Neural cell (in vitro differentiated cells): ENCODE measurements around the gene LPP. TPM values are rescaled to one million over a fixed set of nuclear protein-coding genes. Genes with fewer than 3 reads are reported as not detected.

Source experiments
- H2AFZ ChIP-seq: fragments of 200-600, 300-800 bp; sonication (generic), shearing (Covaris generic); 2 replicates; pipeline ENCODE4 v1.6.0; 2014; ENCODE audit warnings: low read depth, mild to moderate bottlenecking, antibody characterized with exemption, low read length, moderate library complexity
- H3F3A ChIP-seq: fragments of 200-600 bp; shearing (Covaris generic); 2 replicates; pipeline ENCODE4 v1.6.1; 2016; ENCODE audit warnings: mild to moderate bottlenecking, moderate library complexity, mixed read lengths, antibody characterized with exemption, low read length; ENCODE audit not compliant: insufficient read depth, poor library complexity, severe bottlenecking
- H3K27ac ChIP-seq: fragments of 200-600, 300-800 bp; sonication (generic), shearing (Covaris generic); 2 replicates; pipeline ENCODE4 v1.5.1; 2014; ENCODE audit warnings: mild to moderate bottlenecking, low read length, moderate library complexity
- H3K27me3 ChIP-seq: fragments of 300-800, 200-600 bp; sonication (generic), shearing (Covaris generic); 2 replicates; pipeline ENCODE4 v1.6.0; 2014; ENCODE audit warnings: mild to moderate bottlenecking, low read depth, low read length, moderate library complexity; ENCODE audit not compliant: insufficient read depth
- H3K36me3 ChIP-seq: fragments of 300-800, 200-600 bp; sonication (generic), shearing (Covaris generic); 2 replicates; pipeline ENCODE4 v1.5.1; 2014; ENCODE audit warnings: mild to moderate bottlenecking, antibody characterized with exemption, low read length, moderate library complexity; ENCODE audit not compliant: insufficient read depth
- H3K4me2 ChIP-seq: fragments of 300-800, 200-600 bp; sonication (generic), shearing (Covaris generic); 2 replicates; pipeline ENCODE4 v1.6.0; 2014; ENCODE audit warnings: mild to moderate bottlenecking, low read length
- H3K4me3 ChIP-seq: fragments of 300-800, 200-600 bp; sonication (generic), shearing (Covaris generic); 2 replicates; pipeline ENCODE4 v1.5.1; 2014; ENCODE audit warnings: mild to moderate bottlenecking, low read length, moderate library complexity
- H3K79me2 ChIP-seq: fragments of 200-600 bp; shearing (Covaris generic); replicated peaks from 2 replicates; pipeline ENCODE4 v1.6.0; 2014; ENCODE audit warnings: mild to moderate bottlenecking, low read length, moderate library complexity; ENCODE audit not compliant: insufficient read depth
- H3K9ac ChIP-seq: fragments of 300-800, 200-600 bp; sonication (generic), shearing (Covaris generic); 2 replicates; pipeline ENCODE4 v1.6.1; 2016; ENCODE audit warnings: mild to moderate bottlenecking, low read length, mixed read lengths
- H3K9me2 ChIP-seq: fragments of 200-600 bp; shearing (Covaris generic); 2 replicates; pipeline ENCODE4 v1.6.1; 2016; ENCODE audit warnings: mild to moderate bottlenecking, low read length, mixed read lengths; ENCODE audit not compliant: insufficient read depth
- H3K9me3 ChIP-seq: fragments of 200-600, 300-800 bp; sonication (generic), shearing (Covaris generic); 2 replicates; pipeline ENCODE4 v1.6.1; 2016; ENCODE audit warnings: mild to moderate bottlenecking, mixed run types, low read length, moderate library complexity, mixed read lengths
- H4K20me1 ChIP-seq: fragments of 200-600 bp; shearing (Covaris generic); 2 replicates; pipeline ENCODE4 v1.6.1; 2016; ENCODE audit warnings: mild to moderate bottlenecking, mixed run types; ENCODE audit not compliant: insufficient read depth
- EP300 ChIP-seq: fragments of 450-650 bp; conservative IDR thresholded peaks from 2 replicates; pipeline ENCODE4 v1.6.1; 2014; ENCODE audit warnings: antibody characterized with exemption, mild to moderate bottlenecking, moderate library complexity; ENCODE audit not compliant: poor library complexity, severe bottlenecking
- EZH2 ChIP-seq: fragments of 200-600, 300-800 bp; shearing (Covaris generic), sonication (generic); IDR thresholded peaks from 2 replicates; pipeline ENCODE4 v1.6.1; 2014; ENCODE audit warnings: antibody characterized with exemption, low read length, borderline replicate concordance, mild to moderate bottlenecking; ENCODE audit not compliant: insufficient read depth, poor library complexity, severe bottlenecking
- MXI1 ChIP-seq: fragments of 450-650 bp; conservative IDR thresholded peaks from 2 replicates; pipeline ENCODE4 v1.6.1; 2014; ENCODE audit warnings: antibody characterized with exemption, mild to moderate bottlenecking; ENCODE audit not compliant: poor library complexity, severe bottlenecking
- POLR2AphosphoS5 ChIP-seq: IDR thresholded peaks from 2 replicates; pipeline ENCODE4 v1.6.1; 2012
- RAD21 ChIP-seq: fragments of 450-650 bp; conservative IDR thresholded peaks from 2 replicates; pipeline ENCODE4 v1.6.1; 2014; ENCODE audit warnings: antibody characterized with exemption, mild to moderate bottlenecking, moderate library complexity
- REST ChIP-seq: IDR thresholded peaks from 2 replicates; pipeline ENCODE4 v1.6.1; 2012; ENCODE audit warnings: borderline replicate concordance
- SMC3 ChIP-seq: fragments of 450-650 bp; conservative IDR thresholded peaks from 2 replicates; pipeline ENCODE4 v1.6.1; 2014; ENCODE audit warnings: antibody characterized with exemption, mild to moderate bottlenecking, moderate library complexity; ENCODE audit not compliant: poor library complexity
- TAF1 ChIP-seq: IDR thresholded peaks from 2 replicates; pipeline ENCODE4 v1.6.1; 2012; ENCODE audit warnings: low read depth
- polyA plus RNA-seq: library from polyadenylated mRNA; depleted of rRNA; stranded (reverse); fragments of >200 nt; gene quantifications from 2 replicates; pipeline ENCODE4 v1.2.3, GENCODE V29; 2014
- TF ChIP-seq, protein P1 (sequence below): fragments of 450-650 bp; IDR thresholded peaks from 2 replicates; pipeline ENCODE4 v1.5.1; 2014; ENCODE audit warnings: antibody characterized with exemption, mild to moderate bottlenecking, moderate library complexity; ENCODE audit not compliant: poor library complexity, severe bottlenecking

LPP gene
- polyA plus RNA-seq, 1 donor from 2014 or later = 3.0 TPM

GRCh38 chr3:188446014-188446413, 292.1 kb downstream of the LPP start:
- Histone ChIP-seq H3K4me2 (no peak overlapping the region), H3K27ac (no peak overlapping the region), H3K9me3 (no peaks in the 10 kb centered on the region), H4K20me1 (no peaks in the 10 kb centered on the region), H3K9me2 (no peaks in the 10 kb centered on the region), H3K79me2 (no peaks in the 10 kb centered on the region), H3K36me3 (no peaks in the 10 kb centered on the region), H3K27me3 (no peaks in the 10 kb centered on the region), H3F3A (no peaks in the 10 kb centered on the region), H2AFZ (no peak overlapping the region), H3K9ac (no peak overlapping the region), H3K4me3 (no peak overlapping the region)
- TF ChIP-seq EP300 (no peak), RAD21 (no peak), SMC3 (no peak), MXI1 (no peak), REST (no peak), POLR2AphosphoS5 (no peak), EZH2 (no peak), TAF1 (no peak)
- TF ChIP-seq, protein P1, sequence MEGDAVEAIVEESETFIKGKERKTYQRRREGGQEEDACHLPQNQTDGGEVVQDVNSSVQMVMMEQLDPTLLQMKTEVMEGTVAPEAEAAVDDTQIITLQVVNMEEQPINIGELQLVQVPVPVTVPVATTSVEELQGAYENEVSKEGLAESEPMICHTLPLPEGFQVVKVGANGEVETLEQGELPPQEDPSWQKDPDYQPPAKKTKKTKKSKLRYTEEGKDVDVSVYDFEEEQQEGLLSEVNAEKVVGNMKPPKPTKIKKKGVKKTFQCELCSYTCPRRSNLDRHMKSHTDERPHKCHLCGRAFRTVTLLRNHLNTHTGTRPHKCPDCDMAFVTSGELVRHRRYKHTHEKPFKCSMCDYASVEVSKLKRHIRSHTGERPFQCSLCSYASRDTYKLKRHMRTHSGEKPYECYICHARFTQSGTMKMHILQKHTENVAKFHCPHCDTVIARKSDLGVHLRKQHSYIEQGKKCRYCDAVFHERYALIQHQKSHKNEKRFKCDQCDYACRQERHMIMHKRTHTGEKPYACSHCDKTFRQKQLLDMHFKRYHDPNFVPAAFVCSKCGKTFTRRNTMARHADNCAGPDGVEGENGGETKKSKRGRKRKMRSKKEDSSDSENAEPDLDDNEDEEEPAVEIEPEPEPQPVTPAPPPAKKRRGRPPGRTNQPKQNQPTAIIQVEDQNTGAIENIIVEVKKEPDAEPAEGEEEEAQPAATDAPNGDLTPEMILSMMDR = no peak

- Histone ChIP-seq H3K9me2 (no peaks in the 10 kb centered on the region), H3K9me3 (no peaks in the 10 kb centered on the region), H3K4me3 (no peak overlapping the region), H3F3A (no peaks in the 10 kb centered on the region), H3K79me2 (no peaks in the 10 kb centered on the region), H4K20me1 (no peaks in the 10 kb centered on the region), H2AFZ (no peak overlapping the region), H3K27ac (no peak overlapping the region), H3K27me3 (no peaks in the 10 kb centered on the region), H3K36me3 (no peaks in the 10 kb centered on the region), H3K4me2 (no peak overlapping the region), H3K9ac (no peak overlapping the region)
- TF ChIP-seq MXI1 (no peak), EP300 (no peak), TAF1 (no peak), POLR2AphosphoS5 (no peak)
Measured at GRCh38 chr3:188446766-188447165, 292.8 kb downstream of the LPP start.

DNA sequence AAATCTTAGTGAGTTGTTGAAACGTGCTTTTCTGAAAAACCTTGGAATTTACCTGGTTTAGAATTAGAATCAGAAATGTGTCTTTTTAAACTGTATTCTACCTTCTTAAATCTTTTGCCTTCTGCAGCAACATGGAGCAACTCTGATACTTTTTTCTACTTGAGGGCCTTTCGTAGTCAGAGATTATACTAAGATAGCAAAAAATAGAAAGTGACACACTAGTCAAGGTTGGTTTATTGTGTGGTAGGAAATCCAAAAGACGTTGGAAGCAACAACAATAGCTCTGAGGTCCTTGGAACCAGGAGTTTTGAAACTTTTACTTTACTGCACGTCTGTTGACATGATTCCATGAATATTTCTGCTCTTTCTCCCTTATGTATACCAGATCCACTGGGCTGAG, 294.9 kb downstream of the LPP start:
- Histone ChIP-seq H3K4me3 (no peak overlapping the region), H3K27me3 (no peaks in the 10 kb centered on the region), H3K79me2 (no peaks in the 10 kb centered on the region), H3K9ac (no peak overlapping the region), H3K36me3 (no peaks in the 10 kb centered on the region), H2AFZ (no peak overlapping the region), H3K4me2 (no peak overlapping the region), H4K20me1 (no peaks in the 10 kb centered on the region), H3F3A (no peaks in the 10 kb centered on the region), H3K9me2 (no peaks in the 10 kb centered on the region), H3K9me3 (no peaks in the 10 kb centered on the region), H3K27ac (no peak overlapping the region)
- TF ChIP-seq EZH2 (no peak), TAF1 (no peak), POLR2AphosphoS5 (no peak), REST (no peak), SMC3 (no peak), RAD21 (no peak), MXI1 (no peak), EP300 (no peak)
- TF ChIP-seq, protein P1 = no peak
